K562 (cell line): Measurements from ENCODE around the gene LLCFC1. TPM values are rescaled to one million over a fixed set of nuclear protein-coding genes. Genes with fewer than 3 reads are reported as not detected.
A peak's percentile ranks its signal among the peaks of the same experiment; 100 is the strongest.

Experiments used
- CBX8 ChIP-seq: fragments of 200-600 bp; sonication (generic); IDR thresholded peaks from 2 replicates; pipeline ENCODE4 v1.6.1; 2012; ENCODE audit warnings: borderline replicate concordance, mixed run types, low read depth, mild to moderate bottlenecking, moderate library complexity, mixed read lengths, low read length, control low read depth, inconsistent platforms; ENCODE audit not compliant: poor library complexity, severe bottlenecking; ENCODE audit errors: extremely low read depth
- CREB1 ChIP-seq, 2 experiments: sonication (generic) in 1 of 2; formaldehyde crosslinking in 1 of 2; IDR thresholded peaks; 2 replicates each; pipeline versions ENCODE4 v1.6.1 to v1.8.0; 2012 to 2022; ENCODE audit warnings: inconsistent platforms in 1 of 2, mild to moderate bottlenecking in 1 of 2, missing genetic modification reagents in 1 of 2, moderate library complexity in 1 of 2
- E2F4 ChIP-seq: sonication (generic); formaldehyde crosslinking; IDR thresholded peaks from 2 replicates; pipeline ENCODE4 v1.8.0; 2022; ENCODE audit warnings: mild to moderate bottlenecking, low read depth, missing genetic modification reagents
- HDAC2 ChIP-seq: fragments of 450-650 bp; IDR thresholded peaks from 2 replicates; pipeline ENCODE4 v1.6.1; 2016; ENCODE audit warnings: mild to moderate bottlenecking
- KAT8 ChIP-seq: fragments of 450-650 bp; IDR thresholded peaks from 2 replicates; pipeline ENCODE4 v1.6.1; 2016; ENCODE audit warnings: low read depth, mild to moderate bottlenecking
- KDM2B ChIP-seq: fragments of 250-450 bp; sonication (Bioruptor Pico); IDR thresholded peaks from 2 replicates; pipeline ENCODE4 v1.8.0; 2021; ENCODE audit warnings: mild to moderate bottlenecking, moderate library complexity
- REST ChIP-seq, 2 experiments: fragments of 450-650 bp; formaldehyde crosslinking in 1 of 2; IDR thresholded peaks; 2 replicates each; pipeline versions ENCODE4 v1.4.0 to v1.6.1; 2014 to 2020; ENCODE audit warnings: mild to moderate bottlenecking in 2 of 2, borderline replicate concordance in 1 of 2, low read depth in 1 of 2
- SIN3B ChIP-seq: fragments of 450-650 bp; IDR thresholded peaks from 2 replicates; pipeline ENCODE4 v1.6.1; 2017; ENCODE audit warnings: low read depth, mild to moderate bottlenecking, moderate library complexity
- TSC22D4 ChIP-seq: fragments of 450-650 bp; IDR thresholded peaks from 2 replicates; pipeline ENCODE4 v1.6.1; 2016; ENCODE audit warnings: missing genetic modification characterization, missing biosample characterization, control low read depth
- ZFP1 ChIP-seq: fragments of 450-650 bp; formaldehyde crosslinking; IDR thresholded peaks from 2 replicates; pipeline ENCODE4 v1.4.0; 2020; ENCODE audit warnings: mild to moderate bottlenecking, mixed read lengths
- ZNF143 ChIP-seq: sonication (generic); formaldehyde crosslinking; IDR thresholded peaks from 2 replicates; pipeline ENCODE4 v1.9.0; 2022; ENCODE audit warnings: mild to moderate bottlenecking, missing genetic modification reagents
- ZNF239 ChIP-seq: fragments of 250-450 bp; sonication (Bioruptor Pico); IDR thresholded peaks from 2 replicates; pipeline ENCODE4 v1.4.0; 2020; ENCODE audit warnings: mild to moderate bottlenecking
- polyA plus RNA-seq, 8 experiments: library from polyadenylated mRNA; depleted of rRNA in 4 of 8; stranded (reverse) in 5 of 8; unstranded in 3 of 8; fragments of >200 nt; fragmentation: Nextera tagmentation in 2 of 8; fragmentation: Illumina TruSeq in 1 of 8; extraction: Ambion mirVana in 2 of 8; extraction: Trizol in 1 of 8; gene quantifications; 2 replicates each; pipeline versions ENCODE4 v1.2.1 to v1.2.3, GENCODE V29; 2011 to 2014; ENCODE audit warnings: inconsistent platforms in 1 of 8, missing spikeins in 1 of 8
- total RNA-seq, 7 experiments: library from RNA; depleted of rRNA in 6 of 7; stranded (reverse); fragments of >200 nt in 6 of 7; fragmentation: Illumina TruSeq in 2 of 7; extraction: Trizol in 2 of 7; gene quantifications; 2 replicates each; pipeline versions ENCODE4 v1.2.1 to v1.2.3, GENCODE V29; 2011 to 2021; ENCODE audit warnings: low replicate concordance in 1 of 7
- TF ChIP-seq, protein P1 (sequence below): fragments of 250-450 bp; sonication (Bioruptor Pico); IDR thresholded peaks from 2 replicates; pipeline ENCODE4 v1.8.0; 2021; ENCODE audit warnings: moderate library complexity, mild to moderate bottlenecking, inconsistent platforms

The LLCFC1 gene
- total and polyA plus RNA-seq, 9 of the 15 experiments (the other 6 are each of a cell fraction or from before 2014, with no cell fraction given), result not detected

DNA sequence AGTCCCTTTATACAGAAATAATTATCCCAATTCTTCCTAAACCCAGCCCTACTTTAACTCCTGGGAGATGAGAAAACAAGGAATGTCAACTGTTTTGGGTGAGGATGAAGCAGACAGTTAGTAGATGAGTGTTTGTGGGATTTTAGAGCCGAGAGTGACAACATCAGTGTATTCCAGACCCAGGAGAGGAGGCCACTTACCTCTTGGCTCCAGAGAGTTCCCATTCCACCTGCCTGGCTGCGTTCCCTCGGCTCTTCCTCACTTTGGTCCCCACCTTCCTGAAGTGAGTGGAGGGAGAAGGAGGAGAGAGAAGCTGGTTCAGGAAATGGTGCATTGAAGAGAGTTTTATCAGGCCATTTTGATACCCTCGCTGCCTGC, 22.3 kb downstream of the LLCFC1 start (continued):
- 0 out of 2 replicates have a peak, but pooled peaks have one; percentile 34 for TF ChIP-seq E2F4 (CRISPR knock-in tag)
- TF ChIP-seq KDM2B (CRISPR knock-in tag), result no peak
- TF ChIP-seq KAT8, result no peak
- TF ChIP-seq REST (IDR thresholded peaks at IDR 0.05; ENCODE audit: borderline replicate concordance), result no peak
- TF ChIP-seq REST (CRISPR knock-in tag; IDR thresholded peaks at IDR 0.05; ENCODE audit: low read depth), result no peak
- peak; percentile 17; the same call in 1 of the 2 replicates for TF ChIP-seq SIN3B
- TF ChIP-seq ZNF143 (CRISPR knock-in tag), result no peak
- no peak for TF ChIP-seq ZFP1
- TF ChIP-seq CBX8, result no peak
- TF ChIP-seq CREB1 (IDR thresholded peaks at IDR 0.05), result no peak
- TF ChIP-seq CREB1 (CRISPR knock-in tag; IDR thresholded peaks at IDR 0.05), result no peak
- TF ChIP-seq, protein P1, sequence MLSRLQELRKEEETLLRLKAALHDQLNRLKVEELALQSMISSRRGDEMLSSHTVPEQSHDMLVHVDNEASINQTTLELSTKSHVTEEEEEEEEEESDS (CRISPR knock-in tag), result no peak
- no peak for TF ChIP-seq ZNF239 (CRISPR knock-in tag)
- TF ChIP-seq TSC22D4 (tag), result no peak
- TF ChIP-seq HDAC2, result no peak
